Islet of Langerhans (tissue), 1 donor: ENCODE measurements around the gene ZG16.
"Not testable (repeated sequence)": the region's sequence is repeated elsewhere in the genome, so short reads cannot be mapped to it uniquely, and the experiment has no call there.

ENCODE experiments used
- FAIRE-seq: peaks from one replicate; lab custom pipeline; 2011; peaks lifted over from hg19 to GRCh38; lab: Jason Lieb, UNC

Gene ZG16

GRCh38 chr16:29777576-29778350 lies at the start of gene ZG16:
Gene ZG16 (plus strand): TSS chr16:29778256. CDS start chr16:29779267, 1,011 bp downstream.
- FAIRE-seq, result no peak

GRCh38 chr16:29729116-29729521 lies 48.9 kb upstream of the ZG16 start:
- no peak for FAIRE-seq

- no peak for FAIRE-seq
Measured at GRCh38 chr16:29730649-29731048, 47.4 kb upstream of the ZG16 start.

GRCh38 chr16:29731768-29732601 lies 46.1 kb upstream of the ZG16 start:
- FAIRE-seq, result not testable (repeated sequence)

GRCh38 chr16:29734786-29735185 lies 43.3 kb upstream of the ZG16 start:
- FAIRE-seq, result no peak

- no peak for FAIRE-seq
Measured at GRCh38 chr16:29736112-29736511, 41.9 kb upstream of the ZG16 start.

GRCh38 chr16:29736764-29737163 lies 41.3 kb upstream of the ZG16 start:
- no peak for FAIRE-seq

- no peak for FAIRE-seq
Measured at GRCh38 chr16:29737713-29738112, 40.3 kb upstream of the ZG16 start.

GRCh38 chr16:29738514-29738913 lies 39.5 kb upstream of the ZG16 start:
- FAIRE-seq, result no peak

- not testable (repeated sequence) for FAIRE-seq
Measured at GRCh38 chr16:29739927-29740629, 38.0 kb upstream of the ZG16 start.

GRCh38 chr16:29740630-29741015 lies 37.4 kb upstream of the ZG16 start:
- not testable (repeated sequence) for FAIRE-seq

- FAIRE-seq, result no peak
Measured at GRCh38 chr16:29742683-29743275, 35.3 kb upstream of the ZG16 start.

- FAIRE-seq, result no peak
Measured at GRCh38 chr16:29743475-29743826, 34.6 kb upstream of the ZG16 start.

- no peak for FAIRE-seq
Measured at GRCh38 chr16:29743827-29744531, 34.1 kb upstream of the ZG16 start.

GRCh38 chr16:29744541-29745101 lies 33.4 kb upstream of the ZG16 start:
- no peak for FAIRE-seq

GRCh38 chr16:29745121-29745852 lies 32.8 kb upstream of the ZG16 start:
- FAIRE-seq, result no peak

GRCh38 chr16:29745853-29746345 lies 32.2 kb upstream of the ZG16 start, which contains the start of gene C16orf54:
Gene C16orf54 (minus strand): TSS chr16:29745990. CDS start chr16:29744951, 1,039 bp downstream.
- FAIRE-seq, result no peak

GRCh38 chr16:29746518-29746917 lies 31.5 kb upstream of the ZG16 start:
- FAIRE-seq, result not testable (repeated sequence)

GRCh38 chr16:29747947-29748759 lies 29.9 kb upstream of the ZG16 start:
- no peak for FAIRE-seq

- FAIRE-seq, result not testable (repeated sequence)
Measured at GRCh38 chr16:29748760-29749149, 29.3 kb upstream of the ZG16 start.
